GM10266 (cell line): ENCODE data around the gene TAF5L.

Experiments
- DNase-seq: peaks from one replicate; pipeline ENCODE4 v3.0.0; 2012; ENCODE audit errors: extremely low spot score
- TF ChIP-seq, protein P1 (sequence below): IDR thresholded peaks from 2 replicates; pipeline ENCODE4 v1.5.1; 2012; ENCODE audit warnings: mild to moderate bottlenecking, low read depth; ENCODE audit not compliant: control insufficient read depth, insufficient read depth; ENCODE audit errors: missing control alignments

The TAF5L gene

DNA sequence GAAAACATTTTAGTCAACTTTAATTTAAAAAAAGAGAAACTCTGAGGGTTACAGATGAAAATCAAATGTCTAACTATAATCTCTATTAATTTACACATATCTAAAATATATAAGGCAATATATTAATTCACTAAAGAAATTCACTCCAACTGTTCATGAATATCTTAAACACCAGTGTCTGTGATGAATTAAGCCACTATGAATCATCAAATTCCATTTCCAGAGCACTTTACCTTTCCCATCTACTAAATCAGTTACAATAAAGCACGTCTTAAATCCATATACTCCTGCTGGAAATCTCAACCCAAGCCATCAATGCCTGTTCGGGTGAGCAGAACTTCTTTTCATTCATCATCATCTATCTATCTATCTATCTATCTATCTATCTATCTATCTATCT, 4.3 kb downstream of the TAF5L start:
- DNase-seq: no peak
- TF ChIP-seq, protein P1, sequence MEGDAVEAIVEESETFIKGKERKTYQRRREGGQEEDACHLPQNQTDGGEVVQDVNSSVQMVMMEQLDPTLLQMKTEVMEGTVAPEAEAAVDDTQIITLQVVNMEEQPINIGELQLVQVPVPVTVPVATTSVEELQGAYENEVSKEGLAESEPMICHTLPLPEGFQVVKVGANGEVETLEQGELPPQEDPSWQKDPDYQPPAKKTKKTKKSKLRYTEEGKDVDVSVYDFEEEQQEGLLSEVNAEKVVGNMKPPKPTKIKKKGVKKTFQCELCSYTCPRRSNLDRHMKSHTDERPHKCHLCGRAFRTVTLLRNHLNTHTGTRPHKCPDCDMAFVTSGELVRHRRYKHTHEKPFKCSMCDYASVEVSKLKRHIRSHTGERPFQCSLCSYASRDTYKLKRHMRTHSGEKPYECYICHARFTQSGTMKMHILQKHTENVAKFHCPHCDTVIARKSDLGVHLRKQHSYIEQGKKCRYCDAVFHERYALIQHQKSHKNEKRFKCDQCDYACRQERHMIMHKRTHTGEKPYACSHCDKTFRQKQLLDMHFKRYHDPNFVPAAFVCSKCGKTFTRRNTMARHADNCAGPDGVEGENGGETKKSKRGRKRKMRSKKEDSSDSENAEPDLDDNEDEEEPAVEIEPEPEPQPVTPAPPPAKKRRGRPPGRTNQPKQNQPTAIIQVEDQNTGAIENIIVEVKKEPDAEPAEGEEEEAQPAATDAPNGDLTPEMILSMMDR: no peak

DNA sequence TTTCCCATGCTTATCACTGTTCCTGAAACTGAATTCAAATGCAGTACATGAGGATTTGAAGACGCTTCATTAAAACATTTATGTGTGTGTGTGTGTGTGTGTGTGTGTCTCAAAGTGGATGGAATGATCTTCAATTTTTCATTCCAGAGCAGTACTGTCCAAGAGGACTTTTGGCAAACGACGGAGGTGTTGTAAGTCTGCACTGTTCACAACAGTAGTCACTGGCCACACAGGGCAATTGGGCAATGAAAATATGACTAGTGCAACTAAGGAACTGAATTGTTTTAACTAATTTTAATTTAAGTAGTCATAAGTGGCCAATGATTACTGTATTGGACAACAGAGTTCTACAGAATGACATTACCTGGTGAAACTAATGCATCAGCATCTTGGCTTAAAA, 5.0 kb downstream of the TAF5L start:
- DNase-seq: no peak
- TF ChIP-seq, protein P1: no peak

DNA sequence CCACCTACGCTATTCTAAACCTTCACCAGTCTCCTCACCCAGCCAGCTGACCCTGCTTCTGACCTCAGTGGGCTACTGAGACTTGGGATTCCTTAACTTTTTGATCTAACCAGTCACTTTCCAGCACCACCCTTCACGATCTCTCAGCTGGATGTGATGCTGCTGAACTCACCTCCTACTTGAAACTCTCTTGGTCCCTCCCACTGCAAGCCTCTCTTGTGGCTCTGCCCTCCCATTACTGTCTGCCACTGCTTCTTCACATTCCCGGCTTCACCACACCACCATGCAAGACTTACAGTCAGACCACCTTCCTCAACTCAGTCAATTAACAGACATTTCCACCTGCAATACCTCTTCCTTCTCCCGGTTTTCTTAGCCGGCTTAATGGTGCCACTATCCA, 6.3 kb downstream of the TAF5L start:
- TF ChIP-seq, protein P1: no peak
- DNase-seq: no peak

DNA sequence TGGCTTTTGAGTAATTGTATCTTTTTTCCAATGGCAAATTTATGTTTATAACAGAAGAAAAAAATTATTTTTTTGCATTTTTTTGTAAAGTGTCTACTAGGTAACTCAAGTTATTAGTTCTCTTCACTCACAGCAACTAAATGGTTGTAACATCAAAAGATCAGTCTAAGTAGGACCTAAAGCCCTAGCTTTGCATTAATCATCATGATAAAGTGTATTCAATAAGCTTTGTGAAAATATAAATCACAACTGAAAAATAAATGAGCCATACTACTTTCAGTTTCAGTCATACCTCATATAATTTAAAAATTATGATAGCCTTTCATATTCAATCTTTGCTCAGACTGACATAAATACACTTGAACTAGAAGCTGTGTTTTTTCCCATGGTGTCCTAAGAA, 6.9 kb downstream of the TAF5L start:
- no peak for DNase-seq
- TF ChIP-seq, protein P1: no peak

DNA sequence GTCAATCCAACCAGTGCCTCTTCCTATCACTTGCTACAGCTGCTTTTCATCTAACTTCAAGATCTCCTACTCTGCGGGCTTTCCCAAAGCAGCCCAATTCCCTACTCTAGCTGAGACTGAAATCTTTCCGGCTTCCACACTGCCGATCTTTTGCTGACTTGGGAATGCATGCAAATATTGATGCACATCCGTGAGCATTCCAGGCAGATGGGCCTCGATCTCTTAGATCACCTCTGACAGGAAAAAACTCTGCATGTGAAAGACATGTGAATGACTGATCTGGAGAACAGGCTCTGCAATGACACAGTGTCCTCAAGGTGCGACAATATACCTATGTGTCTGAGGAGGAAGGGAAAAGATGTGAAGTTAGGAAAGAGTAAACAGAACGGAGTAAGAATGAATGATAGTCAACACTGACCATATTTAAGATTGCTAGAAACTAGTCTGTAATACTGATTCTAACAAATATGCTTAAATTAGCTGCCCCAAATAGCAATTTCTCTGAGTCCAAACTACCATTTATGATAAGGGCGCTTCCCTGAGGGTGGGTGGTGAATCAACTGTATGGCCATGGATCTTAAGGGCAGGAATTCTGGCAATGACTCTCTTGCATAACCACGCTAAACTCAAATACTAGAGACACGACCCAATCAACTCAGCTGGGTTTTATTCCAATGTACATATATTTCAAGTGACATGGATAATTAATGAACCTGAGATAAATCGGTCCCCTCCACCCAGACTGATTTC, 8.4 kb downstream of the TAF5L start:
- no peak for DNase-seq
- TF ChIP-seq, protein P1: no peak

DNA sequence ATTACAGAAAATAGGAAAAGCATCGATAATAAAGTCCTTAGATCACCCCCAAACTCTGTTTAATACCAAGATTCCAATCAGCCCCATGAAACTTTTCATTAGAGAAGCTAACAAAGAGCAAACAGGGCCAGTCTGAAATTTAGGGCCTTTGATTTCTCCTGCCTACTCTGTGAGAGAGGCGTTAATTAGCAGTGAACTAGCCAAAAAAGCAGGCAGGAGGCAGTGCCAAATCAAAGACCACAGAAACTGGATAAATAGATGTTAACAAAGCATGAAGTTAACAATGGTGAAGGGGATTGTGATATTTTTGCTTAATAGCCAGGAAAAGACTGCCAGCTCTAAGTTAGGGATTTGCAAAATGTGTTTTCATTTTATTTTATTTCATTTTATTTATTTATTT, 11.2 kb downstream of the TAF5L start:
- no peak for DNase-seq
- TF ChIP-seq, protein P1: no peak

DNA sequence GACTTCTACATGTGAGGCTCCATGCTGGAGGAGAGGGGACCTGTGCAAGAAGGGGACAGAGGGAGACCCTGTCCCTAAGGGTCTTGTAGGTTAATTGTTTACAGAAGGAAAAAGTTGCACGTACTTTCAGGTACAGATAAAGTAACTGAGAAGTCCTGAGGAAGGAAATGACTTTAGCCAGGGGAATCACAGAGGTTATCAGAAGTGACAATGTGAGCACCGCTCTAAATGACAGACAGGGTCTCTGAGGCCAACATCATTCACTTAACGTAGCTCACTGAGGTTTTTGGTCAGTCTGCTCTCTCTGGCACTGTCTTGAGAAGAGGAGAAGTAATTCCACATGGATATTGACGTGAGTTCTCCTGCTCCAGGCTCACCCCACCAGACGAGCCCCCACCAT, 12.0 kb downstream of the TAF5L start:
- no peak for DNase-seq
- TF ChIP-seq, protein P1: no peak
